HCT116 (cell line): ENCODE data around the gene COPS7B. TPM values are rescaled to one million over a fixed set of nuclear protein-coding genes. Genes with fewer than 3 reads are reported as not detected.

ENCODE experiments used
- ATAC-seq: fragments of 200-7000 bp; cut with Tn5 transposase; 2 replicates; pipeline ENCODE4 v1.9.1; 2020; ENCODE audit warnings: mild to moderate bottlenecking, moderate library complexity
- BruUV-seq: library from RNA; stranded (reverse); fragments of 400-500 nt; replicated peaks from 2 replicates; lab custom pipeline; 2021; lab: Mats Ljungman, UMichigan
- CTCF ChIA-PET: fragments of 300-600 bp; sonication (Branson Sonifier 250); formaldehyde crosslinking; loops from one replicate; lab custom pipeline; 2021; ENCODE audit warnings: antibody characterized with exemption; lab: Charles Lee
- POLR2A ChIA-PET: fragments of 300-600, 350-600 bp; sonication (Branson Sonifier 250); formaldehyde crosslinking; loops from one replicate; lab custom pipeline; 2021; ENCODE audit warnings: antibody characterized with exemption; lab: Charles Lee
- RAD21 ChIA-PET, 2 experiments: fragments of 300-600 bp; sonication (Branson Sonifier 250); formaldehyde crosslinking; loops; one replicate each; lab custom pipeline; 2023; ENCODE audit warnings: low total read pairs in 2 of 2; ENCODE audit not compliant: uncharacterized antibody in 2 of 2, unreplicated experiment in 2 of 2, low non-redundant PET in 1 of 2; lab: Charles Lee
- DNase-seq: peaks from one replicate; pipeline ENCODE4 v3.0.0-alpha.2; 2010; ENCODE audit warnings: low read depth, low spot score
- H2AFZ ChIP-seq: fragments of 200-600 bp; shearing (Covaris generic), sonication (generic); 2 replicates; pipeline ENCODE4 v1.6.1; 2017; ENCODE audit warnings: low read depth, mixed run types, mixed read lengths, antibody characterized with exemption, low read length; ENCODE audit not compliant: poor library complexity, severe bottlenecking
- H3K27ac ChIP-seq: 2 replicates; pipeline ENCODE4 v1.5.1; 2012; ENCODE audit warnings: low read depth, low read length
- H3K27me3 ChIP-seq: fragments of 200-600 bp; sonication (generic); 2 replicates; pipeline ENCODE4 v1.6.1; 2016; ENCODE audit warnings: mixed run types, low read length, mixed read lengths; ENCODE audit not compliant: insufficient read depth
- H3K36me3 ChIP-seq, 2 experiments: fragments of 200-500 bp in 1 of 2; fragments of 200-600 bp in 1 of 2; sonication (Bioruptor generic) in 1 of 2; sonication (generic) in 1 of 2; 2 replicates each; pipeline versions ENCODE4 v1.5.1 to v1.6.1; 2014 to 2016; ENCODE audit warnings: low read length in 2 of 2, inconsistent platforms in 1 of 2, mixed read lengths in 1 of 2, mixed run types in 1 of 2; ENCODE audit not compliant: insufficient read depth in 2 of 2, control insufficient read depth in 1 of 2
- H3K4me1 ChIP-seq, 2 experiments: fragments of 200-600 bp in 1 of 2; sonication (generic) in 1 of 2; 2 replicates each; pipeline versions ENCODE4 v1.5.1 to v1.6.1; 2012 to 2017; ENCODE audit warnings: low read length in 2 of 2, inconsistent platforms in 1 of 2, mild to moderate bottlenecking in 1 of 2, mixed read lengths in 1 of 2, mixed run types in 1 of 2, moderate library complexity in 1 of 2; ENCODE audit not compliant: insufficient read depth in 2 of 2, control insufficient read depth in 1 of 2
- H3K4me2 ChIP-seq: fragments of 200-600 bp; sonication (generic); 2 replicates; pipeline ENCODE4 v1.6.1; 2017; ENCODE audit warnings: mixed run types, low read length, mixed read lengths
- H3K4me3 ChIP-seq, 2 experiments: fragments of 200-600 bp in 1 of 2; sonication (generic) in 1 of 2; replicated peaks in 1 of 2; 2 replicates each; pipeline ENCODE4 v1.5.1; 2011 to 2016; ENCODE audit warnings: low read length in 2 of 2, control low read depth in 1 of 2, low read depth in 1 of 2, mild to moderate bottlenecking in 1 of 2, mixed read lengths in 1 of 2, mixed run types in 1 of 2
- H3K79me2 ChIP-seq: fragments of 200-600 bp; sonication (generic); 2 replicates; pipeline ENCODE4 v1.6.1; 2017; ENCODE audit warnings: mild to moderate bottlenecking, mixed run types, low read length, moderate library complexity, mixed read lengths; ENCODE audit not compliant: insufficient read depth
- H3K9ac ChIP-seq: fragments of 200-600 bp; sonication (generic); 2 replicates; pipeline ENCODE4 v1.6.1; 2016; ENCODE audit warnings: low read length, mixed read lengths
- H3K9me2 ChIP-seq: fragments of 200-600 bp; sonication (generic), shearing (Covaris generic); 2 replicates; pipeline ENCODE4 v1.6.1; 2017; ENCODE audit warnings: mixed run types, mild to moderate bottlenecking, moderate library complexity; ENCODE audit not compliant: insufficient read depth
- H3K9me3 ChIP-seq, 2 experiments: fragments of 200-500 bp in 1 of 2; fragments of 200-600 bp in 1 of 2; sonication (Bioruptor generic) in 1 of 2; sonication (generic) in 1 of 2; 2 replicates each; pipeline ENCODE4 v1.6.1; 2014 to 2017; ENCODE audit warnings: low read length in 2 of 2, mixed read lengths in 2 of 2, inconsistent platforms in 1 of 2, low read depth in 1 of 2, mild to moderate bottlenecking in 1 of 2, mixed run types in 1 of 2, moderate library complexity in 1 of 2; ENCODE audit not compliant: control insufficient read depth in 1 of 2, insufficient read depth in 1 of 2
- H4K20me1 ChIP-seq: fragments of 200-600 bp; sonication (generic), shearing (Covaris generic); 2 replicates; pipeline ENCODE4 v1.6.1; 2017; ENCODE audit warnings: mixed run types, mild to moderate bottlenecking, moderate library complexity; ENCODE audit not compliant: insufficient read depth
- ATF3 ChIP-seq: IDR thresholded peaks from 2 replicates; pipeline ENCODE4 v1.6.1; 2012
- CBX3 ChIP-seq: IDR thresholded peaks from 2 replicates; pipeline ENCODE4 v1.6.1; 2012; ENCODE audit warnings: low read depth
- CEBPB ChIP-seq: IDR thresholded peaks from 2 replicates; pipeline ENCODE4 v1.6.1; 2012; ENCODE audit warnings: low read depth
- EGR1 ChIP-seq: IDR thresholded peaks from 2 replicates; pipeline ENCODE4 v1.6.1; 2012; ENCODE audit warnings: low read depth
- ELF1 ChIP-seq: IDR thresholded peaks from 2 replicates; pipeline ENCODE4 v1.6.1; 2012; ENCODE audit warnings: low read depth, borderline replicate concordance
- EZH2phosphoT487 ChIP-seq: fragments of 200-600 bp; IDR thresholded peaks from 2 replicates; pipeline ENCODE4 v1.6.1; 2018; ENCODE audit warnings: antibody characterized with exemption, borderline replicate concordance
- FOSL1 ChIP-seq: IDR thresholded peaks from 2 replicates; pipeline ENCODE4 v1.6.1; 2012; ENCODE audit warnings: low read depth
- POLR2A ChIP-seq: IDR thresholded peaks from 2 replicates; pipeline ENCODE4 v1.7.0; 2011; ENCODE audit warnings: borderline replicate concordance; ENCODE audit not compliant: insufficient read depth, insufficient read length; ENCODE audit errors: extremely low read depth
- POLR2AphosphoS5 ChIP-seq: IDR thresholded peaks from 2 replicates; pipeline ENCODE4 v1.6.1; 2011; ENCODE audit warnings: mild to moderate bottlenecking, low read depth, low read length, moderate library complexity
- RAD21 ChIP-seq: IDR thresholded peaks from 2 replicates; pipeline ENCODE4 v1.6.1; 2012; ENCODE audit warnings: low read depth, mild to moderate bottlenecking
- SP1 ChIP-seq: IDR thresholded peaks from 2 replicates; pipeline ENCODE4 v1.6.1; 2012; ENCODE audit warnings: low read depth
- SRF ChIP-seq: IDR thresholded peaks from 2 replicates; pipeline ENCODE4 v1.6.1; 2012; ENCODE audit warnings: low read depth
- YY1 ChIP-seq: IDR thresholded peaks from 2 replicates; pipeline ENCODE4 v1.6.1; 2011; ENCODE audit warnings: low read length, low read depth, moderate library complexity, mild to moderate bottlenecking; ENCODE audit not compliant: insufficient replicate concordance; ENCODE audit errors: extremely low read depth
- intact Hi-C: fragments of 100-400 bp; cut with micrococcal nuclease; formaldehyde crosslinking; loops from 2 replicates; pipeline ENCODE4 v1.10.0; 2022
- total RNA-seq: library from RNA; stranded (reverse); gene quantifications from one replicate; pipeline ENCODE4 v1.2.1, GENCODE V29; 2021; ENCODE audit not compliant: unreplicated experiment
- TF ChIP-seq, protein P1 (sequence below): IDR thresholded peaks from 2 replicates; pipeline ENCODE4 v1.6.1; 2012; ENCODE audit warnings: low read depth

The COPS7B gene
- total RNA-seq, 1 experiment from 2014 or later: 52.9 TPM

DNA sequence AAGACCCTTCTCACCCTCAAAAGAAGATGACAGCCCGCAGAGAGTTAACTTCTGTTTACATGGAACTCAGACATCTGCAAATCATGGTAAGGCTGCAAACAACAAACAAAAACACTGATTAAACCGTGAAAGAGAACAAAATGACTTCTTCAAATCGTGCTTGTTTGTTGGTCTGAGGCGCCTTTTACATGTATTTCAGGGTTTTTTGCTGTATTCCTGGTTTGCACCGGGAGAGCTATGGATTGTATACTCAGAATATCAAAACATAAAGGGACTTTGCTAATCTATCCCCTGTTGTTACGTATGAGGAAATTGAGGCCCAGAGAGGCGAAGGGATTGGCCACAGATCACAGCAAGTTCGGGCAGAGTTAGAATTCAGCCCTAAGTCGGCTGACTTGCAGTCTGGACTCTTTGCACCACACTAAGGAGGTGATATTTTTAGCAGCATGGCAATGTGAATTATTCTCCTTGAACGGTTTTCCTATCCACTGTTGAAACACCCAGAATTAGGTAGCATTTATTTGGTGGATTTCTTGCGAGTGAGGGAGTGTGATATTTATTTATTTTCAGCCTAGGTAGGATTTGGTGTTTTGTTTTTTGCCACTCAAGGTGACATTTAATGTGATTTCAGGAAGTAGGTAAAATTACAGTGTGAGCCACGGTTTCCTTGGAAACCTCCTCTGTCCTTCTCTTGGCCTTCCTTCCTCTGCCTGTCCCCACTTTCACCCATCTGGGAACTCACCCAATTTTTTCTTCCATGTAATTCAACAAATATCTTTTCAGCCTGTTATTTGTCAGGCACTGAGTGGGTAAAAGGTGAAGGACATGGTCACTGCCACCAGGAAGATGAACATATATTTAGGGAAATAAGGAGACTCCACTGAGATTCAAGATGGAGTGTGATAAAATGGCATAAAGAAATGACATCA, 4.2 kb upstream of the COPS7B start:
- Histone ChIP-seq H3K36me3 (no peaks in the 10 kb centered on the region), H3K4me2 (peak overlapping the region; percentile 77), H3K9me2 (no peaks in the 10 kb centered on the region), H3K4me3 (peak overlapping the region; percentile 66 to 80), H3K27ac (peak overlapping the region; percentile 54), H3K4me1 (peaks cover 8 to 24% of the 10 kb centered on the region in 2 experiments), H3K9me3 (no peaks in the 10 kb centered on the region), H3K9ac (peak overlapping the region; percentile 60), H3K27me3 (no peaks in the 10 kb centered on the region), H2AFZ (peak overlapping the region; percentile 75), H4K20me1 (no peaks in the 10 kb centered on the region), H3K79me2 (peaks cover 24% of the 10 kb centered on the region)
- no peak for ATAC-seq
- TSS peak; percentile 79 for BruUV-seq
- ChIA-PET RAD21 (no interaction called here), CTCF (no interaction called here), POLR2A (no interaction called here)
- intact Hi-C loops: no loop called here
- 0 out of 2 replicates have a peak, but pooled peaks have one; percentile 15 for TF ChIP-seq CEBPB
- TF ChIP-seq SRF: no peak; the same call in 1 of the 2 replicates
- no peak for TF ChIP-seq RAD21
- TF ChIP-seq EGR1: no peak
- TF ChIP-seq POLR2AphosphoS5: no peak
- peak; percentile 31 for TF ChIP-seq POLR2A
- TF ChIP-seq YY1: no peak
- no peak for TF ChIP-seq ATF3
- no peak for TF ChIP-seq CBX3
- TF ChIP-seq, protein P1, sequence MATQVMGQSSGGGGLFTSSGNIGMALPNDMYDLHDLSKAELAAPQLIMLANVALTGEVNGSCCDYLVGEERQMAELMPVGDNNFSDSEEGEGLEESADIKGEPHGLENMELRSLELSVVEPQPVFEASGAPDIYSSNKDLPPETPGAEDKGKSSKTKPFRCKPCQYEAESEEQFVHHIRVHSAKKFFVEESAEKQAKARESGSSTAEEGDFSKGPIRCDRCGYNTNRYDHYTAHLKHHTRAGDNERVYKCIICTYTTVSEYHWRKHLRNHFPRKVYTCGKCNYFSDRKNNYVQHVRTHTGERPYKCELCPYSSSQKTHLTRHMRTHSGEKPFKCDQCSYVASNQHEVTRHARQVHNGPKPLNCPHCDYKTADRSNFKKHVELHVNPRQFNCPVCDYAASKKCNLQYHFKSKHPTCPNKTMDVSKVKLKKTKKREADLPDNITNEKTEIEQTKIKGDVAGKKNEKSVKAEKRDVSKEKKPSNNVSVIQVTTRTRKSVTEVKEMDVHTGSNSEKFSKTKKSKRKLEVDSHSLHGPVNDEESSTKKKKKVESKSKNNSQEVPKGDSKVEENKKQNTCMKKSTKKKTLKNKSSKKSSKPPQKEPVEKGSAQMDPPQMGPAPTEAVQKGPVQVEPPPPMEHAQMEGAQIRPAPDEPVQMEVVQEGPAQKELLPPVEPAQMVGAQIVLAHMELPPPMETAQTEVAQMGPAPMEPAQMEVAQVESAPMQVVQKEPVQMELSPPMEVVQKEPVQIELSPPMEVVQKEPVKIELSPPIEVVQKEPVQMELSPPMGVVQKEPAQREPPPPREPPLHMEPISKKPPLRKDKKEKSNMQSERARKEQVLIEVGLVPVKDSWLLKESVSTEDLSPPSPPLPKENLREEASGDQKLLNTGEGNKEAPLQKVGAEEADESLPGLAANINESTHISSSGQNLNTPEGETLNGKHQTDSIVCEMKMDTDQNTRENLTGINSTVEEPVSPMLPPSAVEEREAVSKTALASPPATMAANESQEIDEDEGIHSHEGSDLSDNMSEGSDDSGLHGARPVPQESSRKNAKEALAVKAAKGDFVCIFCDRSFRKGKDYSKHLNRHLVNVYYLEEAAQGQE: no peak
- no peak for TF ChIP-seq EZH2phosphoT487
- TF ChIP-seq FOSL1: no peak
- TF ChIP-seq ELF1: no peak
- no peak for TF ChIP-seq SP1
- DNase-seq: peak; percentile 10
